VCaP (cell line): ENCODE results near the gene RASAL2.

Experiments used
- H3K27ac ChIP-seq: fragments of 450-650 bp; 2 replicates; pipeline ENCODE4 v1.5.1; 2017
- CTCF ChIP-seq: fragments of 450-650 bp; conservative IDR thresholded peaks from 2 replicates; pipeline ENCODE4 v1.5.1; 2017; ENCODE audit warnings: mild to moderate bottlenecking, moderate library complexity

Gene RASAL2

GRCh38 chr1:178458203-178458602, 364.3 kb downstream of the RASAL2 start:
- TF ChIP-seq CTCF, result no peak
- no peak overlapping the region for H3K27ac ChIP-seq

DNA sequence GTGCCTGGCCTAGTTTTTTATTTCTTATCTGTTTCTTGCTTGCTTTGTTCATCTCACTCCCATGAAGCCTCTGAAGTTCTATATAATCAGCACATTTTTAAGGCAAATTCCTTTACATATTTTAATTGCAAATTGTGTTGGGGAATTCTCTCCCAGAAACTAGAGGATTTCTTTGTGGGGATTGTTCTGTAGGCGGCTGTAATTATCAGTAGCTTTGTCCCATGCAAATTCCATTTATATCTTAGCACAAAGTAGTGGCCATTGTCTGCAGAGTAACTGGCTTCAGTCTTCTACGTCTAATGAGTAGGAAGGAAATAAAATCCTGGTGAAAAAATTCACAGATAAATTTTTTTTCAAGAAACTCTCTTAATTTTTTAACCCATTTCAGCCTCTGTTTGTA, 367.2 kb downstream of the RASAL2 start:
- TF ChIP-seq CTCF, result no peak
- H3K27ac ChIP-seq, result no peak overlapping the region

- no peak overlapping the region for H3K27ac ChIP-seq
- no peak for TF ChIP-seq CTCF
These were observed 367.8 kb downstream of the RASAL2 start for GRCh38 chr1:178461701-178462100.

DNA sequence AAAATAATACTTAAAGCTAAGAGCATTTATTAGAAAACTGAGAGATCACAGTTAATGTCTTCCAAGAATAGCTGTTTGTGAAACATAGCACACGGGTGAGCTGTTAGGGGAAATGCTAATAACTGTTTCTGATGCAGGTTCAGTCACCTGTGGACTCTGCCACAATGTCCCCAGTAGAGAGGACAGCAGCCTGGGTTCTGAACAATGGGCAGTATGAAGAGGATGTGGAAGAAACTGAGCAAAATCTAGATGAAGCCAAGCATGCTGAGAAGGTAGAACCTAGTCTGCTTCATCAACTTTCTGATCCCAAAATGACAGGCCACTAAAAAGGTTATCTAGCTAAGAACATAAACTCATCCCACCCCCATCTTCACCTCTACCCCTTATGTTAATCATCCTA, 370.2 kb downstream of the RASAL2 start:
- no peak for TF ChIP-seq CTCF
- H3K27ac ChIP-seq, result no peak overlapping the region

GRCh38 chr1:178464566-178464965, 370.7 kb downstream of the RASAL2 start:
- no peak for TF ChIP-seq CTCF
- H3K27ac ChIP-seq, result no peak overlapping the region

- no peak for TF ChIP-seq CTCF
- no peak overlapping the region for H3K27ac ChIP-seq
These were observed 371.1 kb downstream of the RASAL2 start for GRCh38 chr1:178465011-178465410.

DNA sequence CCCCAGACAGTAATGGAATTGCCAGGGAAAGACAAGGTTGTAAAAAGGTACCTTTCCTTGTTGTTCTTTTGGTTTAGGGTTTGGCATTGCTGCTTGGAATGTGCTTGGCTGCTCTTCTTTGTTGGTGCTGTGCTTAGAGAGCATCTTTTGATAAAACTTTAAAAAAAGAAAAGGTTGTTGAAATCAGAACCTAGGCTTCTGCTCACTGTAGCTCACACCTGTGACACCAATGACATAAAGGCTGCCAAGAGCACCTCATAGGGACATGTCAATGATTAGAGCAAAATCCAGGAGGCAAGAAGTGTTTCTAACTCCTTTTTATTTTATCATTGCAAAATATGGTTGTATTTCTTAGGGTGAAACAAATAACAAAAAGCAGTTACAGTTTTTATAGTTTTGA, 373.9 kb downstream of the RASAL2 start:
- H3K27ac ChIP-seq, result no peak overlapping the region
- TF ChIP-seq CTCF, result no peak
